SK-N-SH (cell line): ENCODE measurements around the gene EPHX1.
"Not testable (repeated sequence)": the region's sequence is repeated elsewhere in the genome, so short reads cannot be mapped to it uniquely, and the experiment has no call there.

ENCODE experiments used
- EZH2phosphoT487 ChIP-seq: fragments of 200-600 bp; sonication (generic); IDR thresholded peaks from 2 replicates; pipeline ENCODE4 v1.6.1; 2017; ENCODE audit warnings: low read depth, mixed run types, mild to moderate bottlenecking, antibody characterized with exemption, moderate library complexity, borderline replicate concordance
- GATA2 ChIP-seq: sonication (generic); formaldehyde crosslinking; IDR thresholded peaks from 2 replicates; pipeline ENCODE4 v1.5.0; 2020; ENCODE audit warnings: mild to moderate bottlenecking, missing genetic modification reagents
- JUND ChIP-seq: IDR thresholded peaks from 2 replicates; pipeline ENCODE4 v1.4.0; 2012
- MAX ChIP-seq: IDR thresholded peaks from 2 replicates; pipeline ENCODE4 v1.4.0; 2012; ENCODE audit warnings: low read depth
- NRF1 ChIP-seq: IDR thresholded peaks from 2 replicates; pipeline ENCODE4 v1.6.1; 2012; ENCODE audit warnings: low read depth, mild to moderate bottlenecking, low read length
- POLR2AphosphoS5 ChIP-seq: IDR thresholded peaks from 2 replicates; pipeline ENCODE4 v1.6.1; 2012; ENCODE audit warnings: low read depth, low read length
- RFX5 ChIP-seq: IDR thresholded peaks from 2 replicates; pipeline ENCODE4 v1.6.1; 2012; ENCODE audit warnings: mild to moderate bottlenecking, improper control_type of control experiment, low read length
- SMC3 ChIP-seq: IDR thresholded peaks from 2 replicates; pipeline ENCODE4 v1.6.1; 2012; ENCODE audit warnings: low read depth, low read length, improper control_type of control experiment
- TAF1 ChIP-seq: IDR thresholded peaks from 2 replicates; pipeline ENCODE4 v1.6.1; 2012; ENCODE audit warnings: low read depth, mild to moderate bottlenecking, low read length, moderate library complexity, borderline replicate concordance
- YY1 ChIP-seq: IDR thresholded peaks from 2 replicates; pipeline ENCODE4 v1.4.0; 2012; ENCODE audit warnings: low read depth, mild to moderate bottlenecking

GRCh38 chr1:225779165-225779564 is 30.8 kb upstream of the EPHX1 start:
- not testable (repeated sequence) for TF ChIP-seq YY1; POLR2AphosphoS5; NRF1; SMC3; GATA2 (CRISPR knock-in tag); MAX; RFX5; TAF1; JUND; EZH2phosphoT487
